Activated CD4-positive, alpha-beta T cell treated with anti-CD3 and anti-CD28 coated beads, Interleukin-2, amount 50 U/mL, for 16 hours (primary cell): ENCODE measurements around the gene PPP2R2D.

Experiments used
- DNase-seq: peaks from one replicate; pipeline ENCODE4 v3.0.0-alpha.2; 2020

The PPP2R2D gene

DNA sequence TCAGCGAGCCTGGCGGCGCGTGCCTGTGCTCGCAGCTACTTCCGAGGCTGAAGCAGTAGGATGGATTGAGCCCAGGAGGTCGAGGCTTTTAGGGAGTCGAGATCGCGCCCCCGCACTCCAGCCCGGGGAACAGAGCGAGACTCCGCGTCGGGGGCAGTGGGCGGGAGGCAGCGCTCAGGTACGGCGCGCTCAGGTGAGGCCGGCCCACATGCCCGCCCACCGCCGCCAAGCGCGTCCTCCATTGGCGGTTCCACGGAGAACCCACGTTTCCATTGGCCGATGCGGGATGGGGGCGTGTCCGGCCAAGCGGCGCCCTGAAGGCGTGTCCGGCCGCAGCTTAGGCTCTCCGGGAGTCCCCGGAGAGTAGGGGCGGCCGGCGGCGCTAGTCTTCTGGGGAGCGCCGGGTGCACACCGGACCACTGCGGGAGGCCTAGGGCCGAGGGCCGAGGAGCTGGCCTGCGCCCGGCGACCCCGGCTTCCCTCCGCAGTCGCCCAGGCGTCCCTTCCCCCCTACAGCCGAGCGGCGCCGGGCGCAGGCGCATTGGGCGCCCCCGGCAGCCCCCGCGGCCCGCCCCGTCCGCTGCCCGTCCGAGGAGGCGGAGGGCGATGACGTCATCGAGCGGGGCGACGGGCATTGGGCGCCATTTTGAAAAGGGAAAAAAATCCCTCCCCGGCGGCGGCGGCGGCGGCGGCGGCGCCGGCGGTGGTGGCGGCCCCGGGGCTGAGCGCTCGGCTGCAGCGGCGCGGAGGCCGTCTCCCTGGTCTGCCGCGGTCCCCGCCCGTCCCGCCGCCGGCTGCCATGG is at the start of gene PPP2R2D:
Gene PPP2R2D (plus strand): TSS at position 659 of the 803 bp plus-strand sequence. CDS start 141 bp downstream, at position 800.
- DNase-seq: peak; percentile 95

DNA sequence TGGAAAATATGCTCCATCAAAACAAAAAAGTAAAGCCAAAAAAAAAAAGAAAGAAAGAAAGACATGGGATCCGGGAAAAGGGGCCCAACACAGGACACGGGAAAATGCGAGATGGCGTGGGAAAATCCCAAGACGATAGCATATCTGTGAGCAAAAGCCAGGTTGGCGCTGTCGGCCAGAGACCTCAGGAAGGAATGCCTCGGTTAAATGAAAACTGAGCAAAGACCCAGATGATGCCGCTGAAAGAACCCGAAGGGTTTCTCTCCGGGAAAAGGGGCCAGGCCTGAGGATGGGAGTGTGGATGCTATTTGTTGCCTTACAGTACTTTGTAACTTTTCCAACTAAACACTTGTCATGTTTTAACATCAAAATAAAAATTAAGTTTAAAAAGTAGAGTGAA is 49.5 kb upstream of the PPP2R2D start:
- no peak for DNase-seq

GRCh38 chr10:131852176-131852822 is 48.5 kb upstream of the PPP2R2D start:
- no peak for DNase-seq

DNA sequence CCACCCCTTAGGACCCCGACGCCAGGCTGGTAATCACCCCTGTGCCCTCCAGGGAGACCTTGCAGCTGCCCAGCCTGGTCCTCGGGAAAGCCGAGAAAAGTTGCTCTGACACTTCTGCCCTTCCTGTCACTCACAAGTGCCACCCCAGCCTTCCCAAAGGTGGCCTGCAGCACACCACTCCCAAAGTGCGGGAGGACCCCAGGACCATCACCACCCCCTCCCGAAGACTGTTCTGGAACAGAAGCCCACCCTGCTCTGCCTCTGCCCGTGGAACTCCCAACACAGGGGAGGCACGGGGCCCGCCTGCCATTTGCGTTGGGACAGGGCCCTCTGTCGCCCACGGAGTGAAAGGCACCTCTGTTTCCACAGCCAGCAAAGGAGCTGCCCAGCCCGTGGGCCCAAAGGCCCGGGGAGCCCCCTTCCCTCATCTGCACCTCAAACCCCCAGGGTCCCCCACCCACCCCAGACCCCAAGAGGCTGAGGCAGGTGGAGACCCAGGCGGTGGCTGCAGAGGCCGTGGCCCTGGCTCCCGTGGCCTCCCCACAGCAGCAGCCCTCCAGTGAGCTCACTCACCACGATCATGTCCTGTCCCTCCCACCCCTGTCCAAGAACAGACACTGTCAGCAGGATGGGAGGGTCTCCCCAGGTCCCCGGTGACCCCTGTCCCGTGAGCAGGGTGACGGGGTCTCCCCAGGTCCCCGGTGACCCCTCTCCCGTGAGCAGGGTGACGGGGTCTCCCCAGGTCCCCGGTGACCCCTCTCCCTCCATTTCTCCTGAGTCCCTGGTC is 47.8 kb upstream of the PPP2R2D start:
- DNase-seq: no peak

- DNase-seq: no peak
Measured at GRCh38 chr10:131853610-131853964, 47.2 kb upstream of the PPP2R2D start.

GRCh38 chr10:131854579-131855335 is 46.1 kb upstream of the PPP2R2D start:
- DNase-seq: no peak

GRCh38 chr10:131855461-131856401 is 45.1 kb upstream of the PPP2R2D start:
- DNase-seq: no peak

GRCh38 chr10:131856441-131857094 is 44.2 kb upstream of the PPP2R2D start:
- DNase-seq: no peak

GRCh38 chr10:131857156-131858117 is 43.4 kb upstream of the PPP2R2D start:
- no peak for DNase-seq

DNA sequence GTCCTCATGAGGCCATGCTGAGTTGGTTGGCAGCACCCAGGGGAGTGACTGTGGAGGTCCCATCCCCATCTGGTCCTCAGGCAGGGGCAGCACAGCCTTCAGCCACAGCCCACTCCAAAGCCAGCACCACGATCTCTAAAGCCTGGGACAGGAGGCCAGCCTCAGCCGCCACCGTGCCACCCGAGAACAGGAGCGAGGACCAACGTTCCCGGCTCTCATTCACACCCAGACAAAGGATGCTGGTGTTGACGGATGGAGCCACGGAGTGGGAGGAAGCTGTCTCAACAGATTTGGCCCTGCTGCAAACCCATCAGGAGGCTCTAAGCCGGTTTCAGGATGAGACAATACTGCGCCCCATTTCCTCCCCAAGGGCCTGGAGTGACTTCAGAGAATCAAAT is 42.7 kb upstream of the PPP2R2D start:
- DNase-seq: no peak

DNA sequence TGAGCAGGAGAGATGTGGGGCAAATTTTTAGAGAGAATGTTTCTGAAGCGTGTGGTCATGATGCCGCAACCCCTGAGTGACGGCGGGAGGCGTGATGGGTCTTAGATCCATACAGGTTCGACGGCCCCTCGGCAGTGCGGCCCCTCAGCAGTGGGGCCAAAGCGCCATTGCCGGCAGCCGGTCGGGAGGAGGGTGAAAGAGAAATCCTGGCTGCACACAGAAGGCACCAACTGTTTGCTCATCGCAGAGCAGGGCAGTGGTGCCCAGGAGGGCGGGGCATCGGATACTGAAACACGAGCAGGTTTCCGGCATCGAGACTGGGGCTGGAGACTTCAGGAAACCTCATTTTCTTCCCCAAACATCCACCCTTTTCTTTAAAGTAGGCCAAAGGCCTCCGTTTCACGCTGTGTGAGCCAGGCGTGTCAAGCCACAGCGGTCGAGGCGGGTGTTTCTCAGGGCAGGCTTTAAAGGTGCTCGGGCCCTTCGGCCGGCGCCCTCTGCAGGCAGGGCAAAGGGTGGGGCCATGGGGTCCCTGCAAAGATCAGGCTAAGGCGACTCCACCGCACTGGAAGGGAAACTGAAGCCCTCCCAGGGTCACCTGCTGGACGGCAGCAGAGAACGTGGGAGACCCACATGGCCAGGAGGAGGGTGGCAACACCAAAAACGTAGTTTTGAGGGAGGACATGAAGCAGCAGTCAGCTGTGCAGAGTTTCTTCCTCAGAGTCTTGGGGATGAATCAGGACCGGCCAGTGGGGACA is 42.0 kb upstream of the PPP2R2D start:
- DNase-seq: no peak

- DNase-seq: no peak
Measured at GRCh38 chr10:131859341-131860020, 41.3 kb upstream of the PPP2R2D start.

DNA sequence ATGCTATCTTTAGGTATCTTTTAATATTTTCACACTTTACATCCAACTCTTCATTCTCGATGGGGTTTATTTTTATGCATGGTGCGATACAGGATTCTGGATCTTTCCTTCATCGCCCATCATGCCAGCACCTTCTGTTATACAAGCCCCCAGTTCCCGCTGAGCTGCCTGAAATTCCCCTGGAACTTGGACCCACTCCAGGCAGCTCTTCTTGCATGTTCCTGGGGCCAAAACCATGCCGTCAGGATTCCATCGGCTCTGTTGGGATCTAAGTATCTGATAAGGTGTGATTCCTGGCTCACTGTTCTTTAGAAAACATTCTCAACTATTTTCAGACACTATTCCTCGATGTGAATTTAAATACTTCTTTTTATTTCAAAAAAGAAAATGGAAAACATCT is 40.5 kb upstream of the PPP2R2D start:
- no peak for DNase-seq

GRCh38 chr10:131860806-131861440 is 39.9 kb upstream of the PPP2R2D start:
- no peak for DNase-seq

GRCh38 chr10:131862548-131862947 is 38.3 kb upstream of the PPP2R2D start:
- no peak for DNase-seq

DNA sequence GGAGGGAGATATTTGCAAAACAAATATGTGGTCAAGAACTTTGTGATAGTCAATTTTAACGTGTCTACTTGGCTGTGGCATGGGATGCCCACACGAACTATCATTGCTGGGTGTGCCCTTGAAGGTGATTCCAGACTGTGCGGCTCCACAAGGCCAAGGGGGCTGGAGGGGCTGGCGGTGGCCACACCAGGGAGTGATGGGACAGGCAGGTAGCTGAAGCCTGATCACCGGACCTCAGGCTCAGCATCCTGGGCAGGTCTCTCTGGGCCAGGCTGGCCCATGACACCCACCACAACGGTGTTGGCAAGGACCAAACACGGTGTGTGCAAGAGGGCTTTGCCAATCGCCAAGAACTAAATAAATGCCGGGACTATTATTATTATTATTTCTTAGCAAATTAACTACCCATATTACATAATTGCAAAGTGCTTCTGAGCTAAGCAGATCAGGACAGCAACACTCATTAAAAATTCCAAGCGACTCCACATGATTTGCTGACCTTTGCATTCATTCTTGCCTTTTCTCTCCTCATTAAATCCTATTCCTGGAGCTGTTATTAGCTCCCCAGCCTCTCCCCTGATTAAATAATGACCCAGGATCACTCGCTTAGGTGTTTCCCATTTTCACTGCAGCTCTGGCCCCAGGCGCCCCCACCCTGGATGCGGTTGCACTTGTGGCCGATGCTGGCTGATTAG is 35.4 kb upstream of the PPP2R2D start:
- DNase-seq: no peak

DNA sequence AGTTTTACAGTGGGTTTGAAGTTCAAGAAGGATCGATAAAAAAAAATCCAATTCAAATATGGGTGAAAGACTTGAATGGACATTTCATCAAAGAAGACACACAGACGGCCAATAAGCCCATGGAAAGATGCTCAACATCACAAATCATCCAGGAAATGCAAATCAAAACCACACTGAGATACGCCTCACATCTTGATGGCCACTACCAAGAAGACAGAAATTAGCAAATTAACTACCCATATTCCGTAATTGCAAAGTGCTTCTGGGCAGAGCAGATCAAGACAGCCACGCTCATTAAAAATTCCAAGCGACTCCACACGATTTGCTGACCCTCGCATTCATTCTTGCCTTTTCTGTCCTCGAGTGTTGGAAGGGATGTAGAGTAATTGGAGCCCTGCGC is 34.1 kb upstream of the PPP2R2D start:
- no peak for DNase-seq
